ENCODE results near the gene SLC16A13. TPM values are rescaled to one million over a fixed set of nuclear protein-coding genes. Genes with fewer than 3 reads are reported as not detected.

Gene SLC16A13
- total RNA-seq, 4 donors from 2014 or later, result 0.51 to 3.4 TPM; not detected in 2

- DNase-seq, result no peak
- H3K4me3 ChIP-seq, result no peak overlapping the region
- no peak for TF ChIP-seq CTCF (IDR thresholded peaks at IDR 0.05)
- no peak for TF ChIP-seq POLR2A (IDR thresholded peaks at IDR 0.05)
- intact Hi-C loops (cut with DNase I; ENCODE audit: low total_unique reads), result no loop called here
- H3K27ac ChIP-seq, result no peak overlapping the region
- H3K27me3 ChIP-seq, result no peaks in the 10 kb centered on the region
- H3K9me3 ChIP-seq, result no peaks in the 10 kb centered on the region
- no peaks in the 10 kb centered on the region for H3K36me3 ChIP-seq
- H3K4me1 ChIP-seq, result peaks cover 0 to 5% of the 10 kb centered on the region in 2 donors
Measured at GRCh38 chr17:6994666-6995256, 41.1 kb upstream of the SLC16A13 start.

- DNase-seq, result peak in 1 of 2 donors; percentile 30
- H3K9me3 ChIP-seq, result no peaks in the 10 kb centered on the region
Measured at GRCh38 chr17:6995500-6996255, 40.1 kb upstream of the SLC16A13 start, which contains the start of gene ALOX12. ALOX12 (plus strand) TSS chr17:6996049; CDS start chr17:6996118, 69 bp downstream.

GRCh38 chr17:6996256-6997011, 39.4 kb upstream of the SLC16A13 start:
- no peaks in the 10 kb centered on the region for H3K36me3 ChIP-seq
- H3K27ac ChIP-seq, result no peak overlapping the region
- peak overlapping the region in 1 of 2 donors; percentile 11 for H3K4me3 ChIP-seq
- no peak for DNase-seq
- peaks cover 0 to 5% of the 10 kb centered on the region in 2 donors for H3K4me1 ChIP-seq
- H3K9me3 ChIP-seq, result no peaks in the 10 kb centered on the region
- intact Hi-C loops (cut with DNase I; ENCODE audit: low total_unique reads), result no loop called here
- TF ChIP-seq CTCF (IDR thresholded peaks at IDR 0.05), result no peak
- TF ChIP-seq POLR2A (IDR thresholded peaks at IDR 0.05), result no peak
- no peaks in the 10 kb centered on the region for H3K27me3 ChIP-seq

More at GRCh38 chr17:6995500-6996255, 40.1 kb upstream of the SLC16A13 start, which contains the start of gene ALOX12:
- peaks cover 0 to 5% of the 10 kb centered on the region in 2 donors for H3K4me1 ChIP-seq
- H3K27me3 ChIP-seq, result no peaks in the 10 kb centered on the region
- intact Hi-C loops (cut with DNase I; ENCODE audit: low total_unique reads), result no loop called here
- H3K4me3 ChIP-seq, result peak within 1 kb of the TSS in 1 of 2 donors; percentile 11
- no peak within 1 kb of the TSS for H3K27ac ChIP-seq
- no peaks in the 10 kb centered on the region for H3K36me3 ChIP-seq
- TF ChIP-seq POLR2A (IDR thresholded peaks at IDR 0.05) (no peak), CTCF (IDR thresholded peaks at IDR 0.05) (no peak)

- TF ChIP-seq CTCF (IDR thresholded peaks at IDR 0.05) (no peak), POLR2A (IDR thresholded peaks at IDR 0.05) (no peak)
- H3K36me3 ChIP-seq, result no peaks in the 10 kb centered on the region
- peaks cover 0 to 5% of the 10 kb centered on the region in 2 donors for H3K4me1 ChIP-seq
- no peak overlapping the region for H3K27ac ChIP-seq
- intact Hi-C loops (cut with DNase I; ENCODE audit: low total_unique reads), result no loop called here
- H3K4me3 ChIP-seq, result no peak overlapping the region
- no peaks in the 10 kb centered on the region for H3K9me3 ChIP-seq
- H3K27me3 ChIP-seq, result no peaks in the 10 kb centered on the region
- DNase-seq, result no peak
Measured at GRCh38 chr17:6997171-6997570, 38.6 kb upstream of the SLC16A13 start.

Data from uterus (tissue), 4 donors.